ENCODE measurements around the gene ICAM3.
"Not testable (repeated sequence)": the region's sequence is repeated elsewhere in the genome, so short reads cannot be mapped to it uniquely, and the experiment has no call there.

The ICAM3 gene, protein sequence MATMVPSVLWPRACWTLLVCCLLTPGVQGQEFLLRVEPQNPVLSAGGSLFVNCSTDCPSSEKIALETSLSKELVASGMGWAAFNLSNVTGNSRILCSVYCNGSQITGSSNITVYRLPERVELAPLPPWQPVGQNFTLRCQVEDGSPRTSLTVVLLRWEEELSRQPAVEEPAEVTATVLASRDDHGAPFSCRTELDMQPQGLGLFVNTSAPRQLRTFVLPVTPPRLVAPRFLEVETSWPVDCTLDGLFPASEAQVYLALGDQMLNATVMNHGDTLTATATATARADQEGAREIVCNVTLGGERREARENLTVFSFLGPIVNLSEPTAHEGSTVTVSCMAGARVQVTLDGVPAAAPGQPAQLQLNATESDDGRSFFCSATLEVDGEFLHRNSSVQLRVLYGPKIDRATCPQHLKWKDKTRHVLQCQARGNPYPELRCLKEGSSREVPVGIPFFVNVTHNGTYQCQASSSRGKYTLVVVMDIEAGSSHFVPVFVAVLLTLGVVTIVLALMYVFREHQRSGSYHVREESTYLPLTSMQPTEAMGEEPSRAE

DNA sequence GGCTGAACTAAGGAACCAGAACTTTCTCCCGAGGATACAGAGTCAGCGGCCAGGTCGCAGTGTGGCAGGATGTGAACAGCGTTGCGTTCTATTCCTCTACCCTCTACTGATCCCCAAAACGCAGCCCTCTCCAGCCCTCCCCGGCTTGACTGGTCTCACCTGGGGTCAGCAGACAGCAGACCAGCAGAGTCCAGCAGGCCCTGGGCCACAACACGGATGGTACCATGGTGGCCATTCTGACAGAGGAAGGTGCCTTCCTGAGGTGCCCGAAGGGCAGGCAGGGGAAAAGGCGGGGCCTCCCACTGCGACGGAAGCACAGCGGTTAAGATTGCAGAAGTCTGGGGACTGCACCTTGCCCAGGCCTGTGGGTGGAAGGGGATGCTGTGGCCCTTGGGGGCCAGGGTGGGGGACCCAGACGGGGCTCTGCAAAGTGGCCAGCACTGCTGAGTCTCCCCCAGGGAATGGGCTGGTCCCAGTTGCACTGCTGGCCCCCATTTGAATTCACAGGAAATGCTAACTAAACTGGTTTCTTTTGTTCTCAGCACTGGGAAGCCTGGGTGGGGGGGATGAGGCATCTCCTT is at the start of gene ICAM3:
ICAM3 (minus strand) TSS at position 245 of the 581 bp plus-strand sequence; CDS start at position 235, 10 bp downstream.
- DNase-seq (ENCODE audit: low read depth in 2 of 2), result peak; percentile 16 to 27

DNA sequence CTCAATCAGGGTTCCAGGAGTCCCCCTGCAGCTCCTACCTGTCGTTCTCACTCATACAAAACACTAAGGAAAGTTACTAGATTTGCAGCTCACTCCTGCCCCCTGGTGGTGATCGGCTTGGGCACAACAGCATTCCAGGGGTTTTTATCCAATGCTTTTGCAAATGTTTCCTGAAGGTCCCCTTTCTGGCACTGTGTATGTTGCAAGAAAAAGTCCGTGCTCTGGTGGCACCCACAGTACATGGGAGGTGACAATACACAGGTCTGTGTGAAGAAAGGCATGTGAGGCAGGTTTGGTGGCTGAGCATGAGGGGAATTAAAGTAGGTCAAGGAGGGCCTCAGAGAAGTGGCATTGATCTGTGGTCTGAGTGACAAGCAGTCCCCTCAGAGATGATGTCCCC is 49.5 kb upstream of the ICAM3 start:
- peak; percentile 61 to 66 for DNase-seq (ENCODE audit: low read depth in 2 of 2)

DNA sequence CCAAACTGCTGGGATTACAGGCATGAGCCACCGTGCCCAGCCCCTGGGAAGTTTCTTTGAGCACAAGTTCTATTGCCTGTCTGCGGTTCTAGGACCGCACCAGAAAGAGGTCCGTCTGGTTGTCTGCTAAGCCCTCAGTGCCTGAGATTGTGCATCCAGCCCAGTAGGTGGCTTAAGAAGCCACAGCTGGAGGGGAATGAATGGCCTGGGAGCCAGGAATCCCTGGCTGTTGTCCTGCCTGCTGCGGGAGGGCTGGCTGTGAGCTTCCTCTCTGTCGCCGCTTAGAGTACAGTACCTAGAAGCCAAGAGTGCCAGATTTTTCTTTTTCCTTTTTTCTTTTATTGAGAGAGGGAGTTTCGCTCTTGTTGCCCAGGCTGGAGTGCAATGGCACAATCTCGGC is 45.2 kb upstream of the ICAM3 start:
- DNase-seq (ENCODE audit: low read depth in 2 of 2), result no peak

DNA sequence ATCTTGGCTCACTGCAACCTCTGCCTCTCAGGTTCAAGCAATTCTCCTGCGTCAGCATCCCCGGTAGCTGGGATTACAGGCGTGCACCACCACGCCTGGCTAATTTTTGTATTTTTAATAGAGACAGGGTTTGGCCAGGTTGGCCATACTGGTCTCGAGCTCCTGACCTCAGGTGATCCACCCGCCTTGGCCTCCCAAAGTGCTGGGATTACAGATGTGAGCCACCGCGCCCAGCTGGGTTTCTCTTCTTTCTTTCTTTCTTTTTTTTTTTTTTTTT is 43.7 kb upstream of the ICAM3 start:
- DNase-seq (ENCODE audit: low read depth in 2 of 2), result not testable (repeated sequence)

DNA sequence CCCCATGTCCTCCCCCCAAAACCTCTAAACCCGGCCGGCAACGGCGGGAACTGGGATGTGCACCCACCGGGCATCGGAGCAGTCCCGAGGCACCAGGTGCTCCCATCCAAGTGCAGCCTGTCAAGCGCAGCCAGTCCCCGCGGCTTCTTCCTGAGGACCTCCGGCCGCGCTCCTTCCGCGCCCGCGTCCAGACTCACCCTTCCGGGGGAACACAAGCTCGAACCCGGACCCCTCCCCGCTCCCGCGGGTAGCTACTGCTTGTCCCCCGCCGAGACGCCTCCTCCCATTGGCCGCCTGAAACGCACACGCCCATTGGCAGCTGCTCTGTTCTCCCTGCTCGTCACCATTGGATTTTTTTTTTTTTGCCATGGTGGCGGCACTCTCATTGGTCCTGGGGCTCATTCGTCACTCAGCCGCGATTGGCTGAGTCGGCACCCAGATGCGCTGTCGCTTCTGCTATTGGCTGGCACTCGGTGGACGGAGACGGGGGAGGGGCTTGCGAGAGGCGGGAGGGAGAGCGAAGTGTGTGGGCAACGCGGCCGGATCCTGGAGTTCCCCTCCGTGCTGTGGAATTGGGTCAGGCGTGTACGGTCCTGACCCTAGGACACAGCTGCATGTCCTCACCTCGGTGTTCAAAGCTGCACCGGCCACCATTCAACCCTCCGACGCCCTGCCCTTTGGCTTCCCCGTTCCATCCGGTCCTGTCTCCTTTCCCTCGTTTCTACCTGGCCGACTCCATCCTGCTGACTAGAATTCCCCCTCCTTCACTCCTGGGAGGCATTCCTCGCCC is 41.1 kb upstream of the ICAM3 start, which contains the start of gene TYK2:
TYK2 (minus strand) TSS at position 260 of the 790 bp plus-strand sequence. CDS start 2,166 bp downstream, outside the sequence.
- peak; percentile 90 to 91 for DNase-seq (ENCODE audit: low read depth in 2 of 2)

DNA sequence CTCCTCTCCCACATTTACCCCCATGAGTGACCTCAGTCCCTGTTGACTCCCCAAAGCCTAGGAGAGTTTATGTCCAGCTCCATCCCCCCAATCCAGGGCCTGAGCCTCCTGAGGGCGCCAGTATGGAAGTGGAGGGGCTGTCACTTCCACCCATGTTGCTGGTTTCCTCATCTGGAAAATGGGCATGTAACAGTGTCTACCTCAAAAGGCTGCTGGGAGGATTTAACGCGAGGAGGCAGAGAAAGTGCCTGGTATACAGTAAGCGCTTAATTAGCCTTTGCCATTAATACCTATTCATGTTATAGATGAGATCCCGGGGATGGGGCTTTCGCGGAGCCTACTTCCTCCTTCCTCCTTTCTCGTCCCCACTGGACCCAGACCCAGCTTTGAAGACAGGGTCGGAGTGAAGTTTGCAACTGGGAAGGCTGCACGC is 40.5 kb upstream of the ICAM3 start:
- no peak for DNase-seq (ENCODE audit: low read depth in 2 of 2)

DNA sequence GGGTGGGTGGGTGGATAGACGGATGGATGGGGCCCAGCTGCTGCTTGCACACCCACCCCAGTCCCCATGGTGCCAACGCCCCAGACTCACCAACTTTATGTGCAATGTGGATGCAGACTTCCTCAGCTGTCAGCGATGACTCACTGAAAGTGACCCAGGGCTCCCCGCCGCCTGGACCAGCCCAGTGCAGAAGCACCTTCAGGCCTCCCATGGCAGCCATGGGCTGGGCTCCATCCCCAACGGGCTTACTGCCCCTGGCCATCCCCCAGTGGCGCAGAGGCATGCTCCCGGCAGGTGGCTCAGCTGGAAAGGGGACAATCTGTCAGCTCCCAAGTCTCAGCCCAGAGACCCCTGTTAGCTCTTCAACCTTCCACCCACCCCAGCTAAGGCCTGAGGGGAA is 38.7 kb upstream of the ICAM3 start:
- DNase-seq (ENCODE audit: low read depth in 2 of 2), result no peak

DNA sequence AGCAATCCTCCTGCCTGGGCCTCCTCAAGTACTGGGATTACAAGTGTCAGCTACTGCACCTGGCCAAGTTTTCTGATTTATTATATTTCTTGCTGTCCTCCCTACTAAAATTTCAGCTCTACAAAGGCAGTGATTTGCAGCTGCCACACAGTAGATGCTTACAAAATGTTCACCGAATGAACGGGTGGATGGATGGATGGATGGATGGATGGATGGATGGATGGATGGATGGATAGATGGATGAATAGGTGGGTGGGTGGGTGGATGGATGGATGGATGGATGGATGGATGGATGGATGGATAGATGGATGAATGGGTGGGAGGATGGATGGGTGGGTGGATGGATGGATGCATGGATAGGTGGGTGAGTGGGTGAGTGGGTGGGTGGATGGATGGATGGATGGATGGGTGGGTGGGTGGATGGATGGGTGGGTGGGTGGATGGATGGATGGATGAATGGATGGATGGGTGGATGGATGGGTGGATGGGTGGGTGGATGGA is 37.8 kb upstream of the ICAM3 start:
- DNase-seq (ENCODE audit: low read depth in 2 of 2), result not testable (repeated sequence)

DNA sequence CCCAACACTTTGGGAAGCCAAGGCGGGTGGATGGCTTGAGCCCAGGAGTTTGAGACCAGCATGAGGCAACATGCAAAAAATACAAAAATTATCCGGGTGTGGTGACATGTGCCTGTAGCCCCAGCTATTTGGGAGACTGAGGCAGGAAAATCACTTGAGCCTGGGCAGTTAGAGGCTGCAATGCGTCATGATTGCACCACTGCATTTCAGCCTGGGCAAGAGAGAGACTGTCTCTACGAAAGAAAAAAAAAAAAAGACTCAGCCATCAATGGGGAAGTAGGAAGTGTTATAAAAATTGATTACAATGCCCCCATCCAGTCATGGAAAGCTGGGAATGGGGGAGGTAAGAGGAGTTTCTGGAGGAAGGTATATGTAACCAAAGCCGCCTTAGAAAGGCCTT is 35.5 kb upstream of the ICAM3 start:
- no peak for DNase-seq (ENCODE audit: low read depth in 2 of 2)

DNA sequence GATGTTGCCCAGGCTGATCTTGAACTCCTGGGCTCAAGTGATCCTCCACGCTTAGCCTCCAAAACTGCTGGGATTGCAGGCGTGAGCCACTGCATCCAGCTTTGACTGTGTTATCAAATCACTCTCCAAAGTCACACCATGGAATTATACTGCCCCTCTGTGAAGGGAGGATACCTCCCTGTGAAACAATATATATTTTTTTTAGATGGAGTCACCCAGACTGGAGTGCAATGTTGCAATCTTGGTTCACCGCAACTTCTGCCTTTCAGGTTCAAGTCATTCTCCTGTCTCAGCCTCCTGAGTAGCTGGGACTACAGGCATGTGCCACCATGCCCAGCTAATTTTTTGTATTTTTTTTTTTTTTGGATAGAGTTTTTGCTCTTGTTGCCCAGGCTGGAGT is 33.3 kb upstream of the ICAM3 start:
- DNase-seq (ENCODE audit: low read depth in 2 of 2), result no peak

DNA sequence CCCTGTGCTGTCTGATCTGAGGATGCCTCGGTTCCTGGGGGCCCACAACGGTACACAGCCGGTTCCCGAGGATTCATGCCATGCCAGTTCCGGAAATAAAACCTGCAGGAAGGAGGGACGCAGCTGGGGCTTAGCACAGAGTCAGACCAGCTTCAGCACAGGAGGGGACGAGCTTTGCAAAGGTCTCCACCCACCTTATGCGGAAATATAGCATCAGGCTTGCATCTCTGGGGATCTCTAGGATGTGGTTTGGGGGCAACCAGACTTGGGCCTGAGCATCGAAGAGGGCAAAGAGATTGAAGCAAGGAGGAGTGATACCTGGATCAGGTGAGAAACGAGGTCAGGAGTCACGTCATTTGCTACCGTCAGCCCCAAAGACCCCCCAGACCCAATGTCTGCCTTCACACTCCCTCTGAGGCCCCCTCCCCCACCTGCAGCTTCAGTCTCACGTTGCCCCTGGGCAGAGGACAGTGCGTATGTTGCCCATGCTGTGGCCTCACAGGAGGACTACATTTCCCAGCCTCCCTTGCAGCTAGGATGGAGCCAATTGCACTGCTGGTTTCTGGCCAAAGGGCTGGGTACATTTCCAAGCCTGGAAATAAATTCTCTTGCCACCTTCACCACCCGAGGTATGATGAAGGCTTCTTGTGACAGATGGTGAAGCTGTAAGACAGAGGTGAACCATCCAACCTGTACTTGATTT is 28.8 kb upstream of the ICAM3 start:
- no peak for DNase-seq (ENCODE audit: low read depth in 2 of 2)

DNA sequence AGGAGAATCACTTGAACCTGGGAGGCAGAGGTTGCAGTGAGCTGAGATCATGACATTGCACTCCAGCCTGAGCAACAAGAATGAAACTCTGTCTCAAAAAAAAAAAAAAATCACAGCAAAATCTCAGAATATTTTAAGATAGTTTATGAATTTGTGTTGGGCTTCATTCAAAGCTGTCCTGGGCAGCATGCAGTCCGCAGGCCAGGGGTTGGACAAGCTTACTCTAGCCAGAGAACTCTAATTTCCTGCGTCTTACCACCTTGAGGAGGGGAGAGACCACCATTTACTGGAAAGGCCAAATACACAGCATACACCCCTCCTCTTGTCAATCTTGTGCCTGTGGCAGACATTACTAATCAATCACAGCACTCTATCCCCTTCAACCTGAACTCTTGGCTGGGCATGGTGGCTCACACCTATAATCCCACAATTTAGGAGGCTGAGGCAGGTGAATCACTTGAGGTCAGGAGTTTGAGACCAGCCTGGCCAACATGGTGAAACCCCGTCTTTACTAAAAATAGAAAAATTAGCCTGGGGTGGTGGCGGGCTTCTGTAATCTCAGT is 27.6 kb upstream of the ICAM3 start:
- DNase-seq (ENCODE audit: low read depth in 2 of 2), result not testable (repeated sequence)

DNA sequence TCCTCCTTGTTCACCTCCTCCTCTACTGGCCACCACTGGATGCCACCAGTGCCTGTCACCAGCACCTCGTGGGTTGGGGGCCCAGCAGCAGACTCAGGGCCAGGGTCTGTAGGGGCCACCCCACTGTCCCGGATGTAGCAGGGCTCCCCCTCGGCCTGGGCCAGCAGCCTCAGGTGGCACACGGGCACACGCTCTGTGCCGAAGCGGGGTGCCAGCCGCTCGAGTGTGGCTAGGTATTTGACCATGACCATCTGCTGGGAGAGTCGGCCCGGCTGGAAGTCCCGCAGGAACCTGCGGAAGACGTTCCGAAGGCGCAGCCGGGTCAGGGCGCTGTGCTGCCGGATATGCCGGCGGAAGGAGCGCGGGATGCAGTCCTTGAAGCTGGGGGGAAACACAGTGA is 26.1 kb upstream of the ICAM3 start:
- DNase-seq (ENCODE audit: low read depth in 2 of 2), result no peak

DNA sequence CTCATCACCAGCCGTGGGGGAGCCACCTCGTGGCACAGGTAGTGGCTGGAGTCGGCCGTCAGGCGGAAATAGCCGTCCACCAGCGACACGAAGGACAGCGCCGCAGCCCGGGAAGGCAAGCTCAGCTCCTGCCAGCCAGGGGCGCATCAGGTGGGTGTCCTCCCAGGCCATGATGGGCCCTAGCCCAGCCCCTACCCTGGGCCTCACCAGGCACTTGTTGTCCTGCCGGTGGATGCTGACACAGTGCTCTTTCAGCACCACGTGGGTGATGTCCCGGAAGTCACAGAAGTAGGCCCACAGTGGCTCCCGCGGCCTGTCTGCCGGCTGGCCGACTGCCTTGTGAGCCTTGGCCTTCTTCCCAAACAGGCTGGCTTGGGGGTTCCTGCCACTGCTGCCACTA is 25.2 kb upstream of the ICAM3 start:
- no peak for DNase-seq (ENCODE audit: low read depth in 2 of 2)

DNA sequence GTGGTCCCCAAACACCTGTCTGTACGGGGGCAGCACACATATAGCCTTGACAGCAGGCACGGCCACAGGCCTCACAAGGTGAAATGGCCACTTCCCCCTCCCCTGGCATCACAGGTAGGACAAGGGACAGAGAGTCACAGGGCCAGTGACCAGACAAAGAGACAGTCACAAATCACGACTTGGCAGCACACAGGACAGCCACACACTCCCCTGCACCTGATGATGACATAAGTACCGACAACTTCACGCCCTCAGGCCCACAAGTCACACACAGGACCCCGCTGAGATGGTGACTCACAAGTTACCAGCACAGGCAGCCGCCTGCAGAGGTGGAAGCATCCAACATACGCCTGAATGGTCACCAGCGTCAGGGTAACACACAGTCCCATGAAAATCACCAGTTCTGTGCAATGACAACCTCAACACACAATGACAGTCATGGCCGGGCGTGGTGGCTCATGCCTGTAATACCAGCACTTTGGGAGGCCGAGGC is 24.4 kb upstream of the ICAM3 start:
- DNase-seq (ENCODE audit: low read depth in 2 of 2), result no peak

DNA sequence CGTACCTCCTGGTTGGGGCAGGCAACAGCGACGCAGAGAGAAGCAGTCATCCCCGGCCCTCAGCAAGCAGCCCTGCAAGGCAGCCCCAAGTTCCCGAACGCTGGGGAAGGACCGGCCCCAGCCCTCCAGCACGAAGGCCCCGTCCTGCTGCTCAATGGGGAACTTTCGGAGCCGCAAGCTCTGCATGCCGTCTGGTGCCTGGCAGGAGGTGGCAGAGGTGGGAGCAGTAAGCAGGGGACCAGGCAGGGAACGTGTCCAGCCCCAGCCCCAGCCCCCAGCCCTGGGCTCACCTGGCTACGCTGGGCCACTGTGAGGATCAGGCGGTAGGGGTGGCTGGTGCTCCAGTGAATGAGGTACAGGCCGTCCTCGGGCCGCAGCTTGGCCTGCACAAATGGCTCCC is 22.8 kb upstream of the ICAM3 start:
- no peak for DNase-seq (ENCODE audit: low read depth in 2 of 2)

DNA sequence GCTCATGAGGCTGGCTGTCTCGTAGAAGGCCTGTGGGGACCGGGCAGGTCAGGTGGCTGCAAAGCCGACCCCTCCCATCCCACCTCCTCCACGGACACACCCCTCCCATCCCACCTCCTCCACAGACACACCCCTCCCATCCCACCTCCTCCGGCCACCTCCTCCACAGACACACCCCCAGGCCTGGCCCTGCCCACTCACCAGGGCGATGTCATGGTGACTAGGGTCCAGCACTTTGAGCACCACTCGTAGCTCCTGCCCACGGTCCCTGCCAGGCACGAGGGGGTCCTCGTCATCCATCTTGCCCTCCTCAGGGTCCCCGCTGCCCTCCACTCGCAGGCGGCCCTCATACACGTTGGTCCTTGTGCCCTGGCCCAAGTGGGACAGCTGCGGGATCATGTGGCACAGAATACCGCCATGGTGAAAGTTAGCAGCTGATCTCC is 22.2 kb upstream of the ICAM3 start:
- DNase-seq (ENCODE audit: low read depth in 2 of 2), result no peak

DNA sequence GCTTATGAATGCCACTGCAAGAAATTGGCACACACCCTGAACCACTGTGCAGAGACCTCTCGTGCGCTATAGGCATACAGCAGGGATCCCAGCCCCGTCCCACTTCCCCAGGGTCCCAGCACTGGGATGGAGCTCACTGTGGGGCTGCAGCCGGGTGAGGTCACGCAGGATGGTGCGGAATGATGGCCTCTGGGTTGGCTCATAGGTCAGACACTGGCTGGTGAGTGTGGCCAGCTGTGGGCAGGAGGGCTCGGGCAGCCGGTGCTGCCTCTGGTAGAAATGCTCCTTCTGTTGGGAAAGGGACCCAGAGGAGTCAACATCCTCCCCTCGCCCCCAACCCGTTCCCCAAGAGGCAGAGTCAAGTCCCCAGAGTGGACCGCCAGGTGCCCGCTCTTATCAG is 17.0 kb upstream of the ICAM3 start:
- no peak for DNase-seq (ENCODE audit: low read depth in 2 of 2)

DNA sequence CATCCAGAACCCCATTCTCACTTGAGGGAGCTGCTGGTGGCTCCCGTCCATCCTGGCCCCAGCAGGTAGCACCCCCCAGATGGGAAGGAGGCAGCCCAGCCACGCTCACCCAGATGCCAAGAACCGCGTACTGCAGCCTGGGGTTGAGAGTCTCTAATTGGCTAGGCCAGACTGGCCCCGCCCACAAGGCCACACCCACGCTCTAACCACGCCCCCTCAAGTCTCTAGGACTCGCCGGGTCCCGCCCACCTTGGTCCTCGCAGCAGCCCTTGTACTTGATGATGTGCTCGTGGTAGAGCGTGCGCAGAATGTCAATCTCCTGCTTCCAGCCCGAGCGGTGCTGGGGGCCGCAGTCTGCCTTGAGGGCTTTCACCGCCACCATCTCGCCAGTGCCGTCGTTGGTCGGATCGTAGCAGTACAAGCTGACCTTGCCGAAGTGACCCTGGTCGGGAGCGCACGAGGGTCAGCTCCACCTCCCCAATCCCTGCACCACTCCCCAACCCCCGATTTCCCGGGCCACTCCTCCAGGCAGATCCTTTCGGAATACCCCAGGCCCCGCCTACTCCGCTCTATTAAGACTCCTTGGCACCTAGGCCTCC is 14.5 kb upstream of the ICAM3 start:
- no peak for DNase-seq (ENCODE audit: low read depth in 2 of 2)
